H9 (cell line): ENCODE data around the gene SLC6A3. TPM values are rescaled to one million over a fixed set of nuclear protein-coding genes. Genes with fewer than 3 reads are reported as not detected.

Experiments used
- DNase-seq: peaks from one replicate; pipeline ENCODE4 v3.0.0-alpha.2; 2017
- H2AFZ ChIP-seq: one replicate; pipeline ENCODE4 v1.6.1; 2013; ENCODE audit warnings: mild to moderate bottlenecking, low read length, control low read depth, moderate library complexity
- H2AK5ac ChIP-seq: 2 replicates; pipeline ENCODE4 v1.6.1; 2013; ENCODE audit warnings: low read length, control low read depth, mixed read lengths; ENCODE audit not compliant: insufficient read length
- H2BK120ac ChIP-seq: one replicate; pipeline ENCODE4 v1.6.1; 2013; ENCODE audit warnings: low read depth, mild to moderate bottlenecking, low read length, control low read depth, inconsistent platforms; ENCODE audit not compliant: poor library complexity, severe bottlenecking
- H2BK12ac ChIP-seq: 2 replicates; pipeline ENCODE4 v1.6.1; 2013; ENCODE audit warnings: low read length, control low read depth, mixed read lengths, low read depth; ENCODE audit not compliant: insufficient read length
- H2BK15ac ChIP-seq: 2 replicates; pipeline ENCODE4 v1.6.1; 2013; ENCODE audit warnings: low read depth, low read length, control low read depth
- H2BK20ac ChIP-seq: one replicate; pipeline ENCODE4 v1.6.1; 2013; ENCODE audit warnings: low read depth, mild to moderate bottlenecking, low read length, control low read depth, inconsistent platforms; ENCODE audit not compliant: poor library complexity, severe bottlenecking
- H2BK5ac ChIP-seq: 2 replicates; pipeline ENCODE4 v1.6.1; 2013; ENCODE audit warnings: low read length, control low read depth, mixed read lengths; ENCODE audit not compliant: insufficient read length
- H3K14ac ChIP-seq: 2 replicates; pipeline ENCODE4 v1.6.1; 2013; ENCODE audit warnings: low read length, control low read depth; ENCODE audit not compliant: insufficient read depth
- H3K18ac ChIP-seq: 2 replicates; pipeline ENCODE4 v1.6.1; 2013; ENCODE audit warnings: low read depth, mild to moderate bottlenecking, mixed read lengths, low read length, control low read depth; ENCODE audit not compliant: insufficient read length
- H3K23ac ChIP-seq: 2 replicates; pipeline ENCODE4 v1.6.1; 2013; ENCODE audit warnings: low read length, control low read depth, mixed read lengths, low read depth; ENCODE audit not compliant: insufficient read length
- H3K23me2 ChIP-seq: 2 replicates; pipeline ENCODE4 v1.6.1; 2013; ENCODE audit warnings: low read depth, mild to moderate bottlenecking, mixed read lengths, low read length, control low read depth; ENCODE audit not compliant: insufficient read length, poor library complexity, severe bottlenecking
- H3K27ac ChIP-seq: 2 replicates; pipeline ENCODE4 v1.5.1; 2013; ENCODE audit warnings: low read length, control low read depth, mixed read lengths, low read depth; ENCODE audit not compliant: insufficient read length
- H3K27me3 ChIP-seq: 2 replicates; pipeline ENCODE4 v1.6.1; 2013; ENCODE audit warnings: low read length, control low read depth, inconsistent platforms; ENCODE audit not compliant: insufficient read depth
- H3K4ac ChIP-seq: 2 replicates; pipeline ENCODE4 v1.6.1; 2013; ENCODE audit warnings: low read depth, mild to moderate bottlenecking, control low read depth, inconsistent platforms, low read length, moderate library complexity
- H3K4me1 ChIP-seq: 2 replicates; pipeline ENCODE4 v1.6.1; 2013; ENCODE audit warnings: low read length, control low read depth, inconsistent platforms; ENCODE audit not compliant: insufficient read depth
- H3K4me2 ChIP-seq: 2 replicates; pipeline ENCODE4 v1.6.1; 2013; ENCODE audit warnings: low read length, control low read depth, mixed read lengths; ENCODE audit not compliant: insufficient read length, insufficient read depth
- H3K56ac ChIP-seq: 2 replicates; pipeline ENCODE4 v1.6.1; 2013; ENCODE audit warnings: low read depth, mild to moderate bottlenecking, mixed read lengths, low read length, control low read depth; ENCODE audit not compliant: insufficient read length
- H3K79me1 ChIP-seq: 2 replicates; pipeline ENCODE4 v1.6.1; 2013; ENCODE audit warnings: low read depth, mild to moderate bottlenecking, moderate library complexity, low read length, control low read depth, inconsistent platforms; ENCODE audit not compliant: insufficient read depth, poor library complexity, severe bottlenecking
- H3K79me2 ChIP-seq: 2 replicates; pipeline ENCODE4 v1.6.1; 2013; ENCODE audit warnings: low read length, control low read depth, inconsistent platforms; ENCODE audit not compliant: insufficient read depth
- H3K9ac ChIP-seq: 2 replicates; pipeline ENCODE4 v1.6.1; 2013; ENCODE audit warnings: low read length, control low read depth, mixed read lengths; ENCODE audit not compliant: insufficient read length; ENCODE audit errors: extremely low read depth
- H3K9me3 ChIP-seq: one replicate; pipeline ENCODE4 v1.6.1; 2013; ENCODE audit warnings: low read depth, low read length, inconsistent platforms; ENCODE audit not compliant: control insufficient read depth
- H3T11ph ChIP-seq: one replicate; pipeline ENCODE4 v1.6.1; 2013; ENCODE audit warnings: mild to moderate bottlenecking, low read length, control low read depth, inconsistent platforms
- H4K20me1 ChIP-seq: one replicate; pipeline ENCODE4 v1.6.1; 2013; ENCODE audit not compliant: control insufficient read depth, insufficient read length, insufficient read depth
- H4K5ac ChIP-seq: 2 replicates; pipeline ENCODE4 v1.6.1; 2013; ENCODE audit warnings: low read depth, mild to moderate bottlenecking, mixed read lengths, low read length, control low read depth; ENCODE audit not compliant: insufficient read length
- H4K8ac ChIP-seq: replicated peaks from 2 replicates; pipeline ENCODE4 v1.6.1; 2013; ENCODE audit warnings: low read length, control low read depth, mixed read lengths, low read depth; ENCODE audit not compliant: insufficient read length
- H4K91ac ChIP-seq: 2 replicates; pipeline ENCODE4 v1.6.1; 2013; ENCODE audit warnings: low read depth, mild to moderate bottlenecking, moderate library complexity, mixed read lengths, low read length, control low read depth; ENCODE audit not compliant: insufficient read length
- H3K27ac Mint-ChIP-seq, 3 experiments: 2 replicates in 2 of 3; 3 replicates in 1 of 3; pipeline ENCODE4 v1.8.0; 2020 to 2021; ENCODE audit warnings: mixed read lengths in 3 of 3, mild to moderate bottlenecking in 1 of 3, moderate library complexity in 1 of 3
- H3K27me3 Mint-ChIP-seq: 2 replicates; pipeline ENCODE4 v1.8.0; 2021; ENCODE audit warnings: low read depth, mild to moderate bottlenecking, moderate library complexity, mixed read lengths
- H3K36me3 Mint-ChIP-seq, 3 experiments: 2 replicates in 2 of 3; 3 replicates in 1 of 3; pipeline ENCODE4 v1.8.0; 2020 to 2021; ENCODE audit warnings: low read depth in 3 of 3, mixed read lengths in 3 of 3; ENCODE audit not compliant: insufficient read depth in 1 of 3
- H3K4me1 Mint-ChIP-seq, 2 experiments: 2 replicates each; pipeline ENCODE4 v1.8.0; 2020; ENCODE audit warnings: mixed read lengths in 2 of 2
- H3K4me3 Mint-ChIP-seq, 2 experiments: 2 replicates in 1 of 2; 3 replicates in 1 of 2; pipeline ENCODE4 v1.8.0; 2020 to 2021; ENCODE audit warnings: mild to moderate bottlenecking in 2 of 2, mixed read lengths in 2 of 2, moderate library complexity in 1 of 2
- H3K9me3 Mint-ChIP-seq, 2 experiments: 2 replicates in 1 of 2; 3 replicates in 1 of 2; pipeline ENCODE4 v1.8.0; 2020; ENCODE audit warnings: mild to moderate bottlenecking in 2 of 2, mixed read lengths in 2 of 2, moderate library complexity in 1 of 2
- WGBS: extraction: QIAGEN DNeasy Blood & Tissue Kit; methylation state at CpG from one replicate; pipeline ENCODE4 v1.1.7; 2013; ENCODE audit warnings: missing lambda C conversion rate, low lambda C conversion rate, mixed read lengths; ENCODE audit not compliant: insufficient read length; ENCODE audit errors: extremely low coverage; 5-methylcytosine and 5-hydroxymethylcytosine counted together
- total RNA-seq: library from RNA; stranded (reverse); gene quantifications from 2 replicates; pipeline ENCODE4 v1.2.1, GENCODE V29; 2021
- TF ChIP-seq, protein P1 (sequence below): fragments of 200-600 bp; sonication (generic); conservative IDR thresholded peaks from 3 replicates; pipeline ENCODE4 v1.8.0; 2021; ENCODE audit warnings: antibody characterized with exemption, mild to moderate bottlenecking

The SLC6A3 gene
- total RNA-seq, 1 experiment from 2014 or later = 0.61 TPM

- Histone ChIP-seq H2BK15ac (no peak overlapping the region), H3K23ac (no peak overlapping the region), H2AK5ac (no peak overlapping the region), H4K91ac (no peak overlapping the region), H3K4me2 (no peak overlapping the region), H2BK12ac (no peak overlapping the region), H3K18ac (no peak overlapping the region), H2BK5ac (no peak overlapping the region), H3K56ac (no peak overlapping the region), H3K9me3 (peaks cover 6% of the 10 kb centered on the region), H3K4ac (no peak overlapping the region), H3K27ac (no peak overlapping the region), H2AFZ (no peak overlapping the region), H3K14ac (no peak overlapping the region), H3K9ac (no peak overlapping the region), H3K23me2 (no peaks in the 10 kb centered on the region), H3K27me3 (no peaks in the 10 kb centered on the region), H4K5ac (no peak overlapping the region), H3T11ph (no peak overlapping the region), H4K20me1 (no peaks in the 10 kb centered on the region), H4K8ac (no peak overlapping the region), H2BK120ac (no peak overlapping the region), H3K79me1 (no peaks in the 10 kb centered on the region), H3K4me1 (no peaks in the 10 kb centered on the region), H2BK20ac (no peak overlapping the region), H3K79me2 (no peaks in the 10 kb centered on the region; the same call in 1 of the 2 replicates)
- Mint-ChIP-seq H3K9me3 (peaks cover 6 to 28% of the 10 kb centered on the region in 2 experiments; a peak in 4 of 5 replicates), H3K36me3 (peaks cover 74 to 93% (median 90%) of the 10 kb centered on the region in 3 experiments), H3K4me1 (peaks cover 0 to 5% of the 10 kb centered on the region in 2 experiments; a peak in 1 of 4 replicates), H3K4me3 (no peak overlapping the region), H3K27me3 (no peaks in the 10 kb centered on the region; the same call in 1 of the 2 replicates), H3K27ac (no peak overlapping the region)
- no peak for DNase-seq
- TF ChIP-seq, protein P1, sequence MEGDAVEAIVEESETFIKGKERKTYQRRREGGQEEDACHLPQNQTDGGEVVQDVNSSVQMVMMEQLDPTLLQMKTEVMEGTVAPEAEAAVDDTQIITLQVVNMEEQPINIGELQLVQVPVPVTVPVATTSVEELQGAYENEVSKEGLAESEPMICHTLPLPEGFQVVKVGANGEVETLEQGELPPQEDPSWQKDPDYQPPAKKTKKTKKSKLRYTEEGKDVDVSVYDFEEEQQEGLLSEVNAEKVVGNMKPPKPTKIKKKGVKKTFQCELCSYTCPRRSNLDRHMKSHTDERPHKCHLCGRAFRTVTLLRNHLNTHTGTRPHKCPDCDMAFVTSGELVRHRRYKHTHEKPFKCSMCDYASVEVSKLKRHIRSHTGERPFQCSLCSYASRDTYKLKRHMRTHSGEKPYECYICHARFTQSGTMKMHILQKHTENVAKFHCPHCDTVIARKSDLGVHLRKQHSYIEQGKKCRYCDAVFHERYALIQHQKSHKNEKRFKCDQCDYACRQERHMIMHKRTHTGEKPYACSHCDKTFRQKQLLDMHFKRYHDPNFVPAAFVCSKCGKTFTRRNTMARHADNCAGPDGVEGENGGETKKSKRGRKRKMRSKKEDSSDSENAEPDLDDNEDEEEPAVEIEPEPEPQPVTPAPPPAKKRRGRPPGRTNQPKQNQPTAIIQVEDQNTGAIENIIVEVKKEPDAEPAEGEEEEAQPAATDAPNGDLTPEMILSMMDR = no peak
- WGBS = no CpG with 5 or more reads among the region's 14 CpGs
Observed at GRCh38 chr5:1464096-1464446, 18.8 kb upstream of the SLC6A3 start.
